Measurements from ENCODE around the gene POR. TPM values are rescaled to one million over a fixed set of nuclear protein-coding genes. Genes with fewer than 3 reads are reported as not detected.

The POR gene
- polyA plus RNA-seq, 3 donors, result 71.6 to 74.1 (median 72.9) TPM

DNA sequence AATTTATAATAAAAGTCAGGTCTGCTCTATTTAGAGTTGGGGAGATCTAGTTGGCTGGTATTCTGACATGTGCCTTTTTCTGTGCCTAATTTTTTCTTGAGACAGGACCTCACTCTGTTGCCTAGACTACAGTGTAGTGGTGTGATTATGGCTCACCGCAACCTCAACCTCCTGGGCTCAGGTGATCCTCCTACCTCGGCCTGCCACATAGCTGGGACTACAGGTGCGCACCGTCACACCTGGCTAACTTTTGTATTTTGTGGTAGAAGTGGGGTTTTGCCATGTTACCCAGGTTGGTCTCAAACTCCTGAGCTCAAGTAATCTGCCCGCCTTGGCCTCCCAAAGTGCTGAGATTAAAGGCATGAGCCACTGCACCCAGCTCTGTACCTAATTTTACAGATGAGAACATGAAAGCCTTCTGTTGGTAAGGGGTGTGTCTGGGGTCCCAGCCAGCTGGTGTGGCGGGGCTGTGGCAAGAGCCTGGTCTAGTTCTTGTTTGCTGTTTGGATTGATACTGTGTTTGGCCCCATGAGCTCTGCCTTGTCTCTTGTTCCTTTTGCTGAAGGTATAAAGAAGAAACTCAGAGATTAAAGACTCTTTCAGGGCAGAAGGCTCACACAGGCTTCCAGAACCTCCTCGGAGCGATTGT lies 31.4 kb downstream of the POR start:
- DNase-seq, result no peak

DNA sequence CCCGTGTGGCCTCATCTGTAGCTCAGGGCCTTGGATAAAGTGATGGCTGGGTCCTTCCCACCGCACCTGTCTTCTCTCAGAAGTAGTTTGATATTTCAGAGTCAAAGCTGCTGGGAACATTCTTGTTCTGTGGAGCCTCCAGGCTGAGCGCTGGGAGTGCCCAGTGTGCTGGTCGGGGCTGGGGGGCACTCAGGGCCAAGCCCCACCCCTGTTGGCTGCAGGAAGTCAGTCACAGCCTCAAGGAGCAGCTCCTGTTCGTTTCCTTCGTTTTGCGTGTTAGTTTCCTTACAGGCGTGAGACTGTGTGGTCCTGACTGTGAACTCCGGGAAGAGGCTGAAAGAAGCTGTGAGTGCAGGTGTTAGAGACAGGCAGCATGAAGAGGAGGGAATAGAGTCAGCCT lies 33.2 kb downstream of the POR start:
- no peak for DNase-seq

DNA sequence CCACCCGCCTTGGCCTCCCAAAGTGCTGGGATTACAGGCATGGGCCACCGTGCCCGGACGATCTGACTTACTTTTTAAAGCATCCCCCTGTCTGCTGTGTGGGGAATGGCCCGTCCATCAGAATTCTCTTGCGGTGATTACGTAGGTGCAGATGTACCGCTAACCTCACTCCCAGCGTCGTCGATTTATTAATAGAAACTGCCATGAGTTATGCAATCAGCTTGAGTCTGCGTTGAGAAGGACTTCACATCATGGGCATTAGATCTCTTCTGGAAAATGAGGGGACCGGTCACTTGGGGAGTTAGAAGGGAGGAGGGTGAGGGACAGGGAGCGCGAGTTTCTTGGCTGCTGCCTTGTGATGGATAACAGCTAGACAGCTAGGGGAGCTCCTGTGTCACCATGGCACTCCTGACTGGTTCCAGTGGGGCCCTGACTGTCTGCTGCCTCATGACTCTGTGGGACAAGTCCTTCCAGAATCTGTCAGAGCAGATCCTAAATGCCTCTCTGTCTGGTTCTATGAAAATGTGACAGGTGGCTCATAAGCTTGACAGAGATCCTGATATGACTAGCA lies 35.2 kb downstream of the POR start:
- DNase-seq, result no peak

DNA sequence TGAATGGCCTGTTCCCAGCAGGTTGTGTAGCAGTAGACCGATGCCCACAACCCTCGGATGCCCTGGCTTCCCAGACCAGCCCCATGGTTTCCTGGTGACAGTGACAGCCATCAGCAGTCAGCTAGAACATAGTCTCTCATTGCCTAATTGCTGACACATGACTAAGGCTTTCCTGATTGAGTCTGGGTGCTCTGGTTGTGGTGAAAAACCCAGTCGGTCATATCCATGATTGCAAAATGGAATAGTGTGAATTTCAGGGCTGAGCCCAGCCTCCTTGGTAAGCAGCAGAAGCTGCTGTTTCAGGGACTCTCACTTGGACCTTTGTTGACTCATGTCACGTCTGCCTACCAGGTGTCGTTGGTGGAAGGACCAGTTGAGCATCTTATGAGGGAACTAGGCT lies 36.6 kb downstream of the POR start:
- DNase-seq, result no peak

DNA sequence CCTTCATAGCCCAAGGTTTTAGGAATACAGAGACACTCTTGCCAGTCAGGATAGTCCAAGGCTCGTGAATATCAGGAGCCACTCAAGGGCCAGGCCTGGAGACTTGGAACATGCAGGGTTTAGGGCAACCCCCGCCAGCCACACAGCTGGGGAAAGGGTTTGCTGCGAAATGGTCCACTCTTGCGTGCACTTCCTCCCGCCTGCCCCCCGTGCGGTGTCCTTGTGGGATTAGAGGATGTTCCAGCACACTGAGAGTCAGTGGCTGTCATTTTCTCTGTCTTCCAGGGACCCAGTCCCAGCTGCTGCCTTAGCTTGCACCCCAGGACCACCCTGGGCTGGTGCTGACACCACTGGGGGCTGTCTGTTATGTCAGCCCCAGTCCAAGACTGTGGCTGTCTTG lies 38.5 kb downstream of the POR start:
- DNase-seq, result no peak

DNA sequence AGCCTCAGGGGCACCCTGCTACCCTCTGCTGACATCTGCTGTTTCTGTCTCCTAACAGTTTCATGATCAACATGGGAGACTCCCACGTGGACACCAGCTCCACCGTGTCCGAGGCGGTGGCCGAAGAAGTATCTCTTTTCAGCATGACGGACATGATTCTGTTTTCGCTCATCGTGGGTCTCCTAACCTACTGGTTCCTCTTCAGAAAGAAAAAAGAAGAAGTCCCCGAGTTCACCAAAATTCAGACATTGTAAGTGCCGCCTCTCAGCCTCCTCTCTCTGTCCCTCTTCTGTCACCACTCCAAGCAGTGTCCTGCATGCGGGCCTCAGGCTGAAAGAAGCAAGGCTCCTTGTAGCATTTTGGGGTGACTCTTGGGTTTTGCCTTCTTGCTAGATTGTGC lies 39.0 kb downstream of the POR start:
- DNase-seq, result no peak

DNA sequence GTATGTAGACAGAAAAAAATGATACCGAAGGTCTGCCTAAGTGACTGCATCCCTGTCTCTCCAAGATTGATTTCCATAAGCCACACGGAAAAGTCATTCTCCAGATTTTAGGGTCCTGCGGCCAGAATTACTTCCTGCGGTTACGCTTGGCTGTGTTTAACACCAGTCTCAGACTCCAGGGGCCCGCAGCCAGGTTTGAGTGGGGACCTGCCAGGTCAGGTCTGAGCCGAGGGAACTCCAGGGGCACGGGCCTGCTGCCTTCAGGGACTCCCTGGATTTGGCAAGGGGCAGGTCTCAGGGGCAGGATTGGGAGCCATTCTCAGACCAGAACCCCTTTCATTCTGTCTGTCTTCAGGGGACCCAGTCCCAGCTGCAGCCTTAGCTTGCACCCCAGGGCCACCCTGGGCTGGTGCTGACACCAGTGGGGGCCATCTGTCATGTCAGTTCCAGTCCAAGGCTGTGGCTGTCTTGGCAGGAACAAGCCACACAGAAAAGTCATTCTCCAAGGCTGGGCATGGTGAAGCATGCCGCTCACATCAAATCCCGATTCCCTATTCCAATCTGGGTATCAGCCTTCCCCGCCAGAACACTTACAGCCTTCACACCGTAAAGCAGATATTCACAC lies 40.5 kb downstream of the POR start:
- DNase-seq, result no peak

DNA sequence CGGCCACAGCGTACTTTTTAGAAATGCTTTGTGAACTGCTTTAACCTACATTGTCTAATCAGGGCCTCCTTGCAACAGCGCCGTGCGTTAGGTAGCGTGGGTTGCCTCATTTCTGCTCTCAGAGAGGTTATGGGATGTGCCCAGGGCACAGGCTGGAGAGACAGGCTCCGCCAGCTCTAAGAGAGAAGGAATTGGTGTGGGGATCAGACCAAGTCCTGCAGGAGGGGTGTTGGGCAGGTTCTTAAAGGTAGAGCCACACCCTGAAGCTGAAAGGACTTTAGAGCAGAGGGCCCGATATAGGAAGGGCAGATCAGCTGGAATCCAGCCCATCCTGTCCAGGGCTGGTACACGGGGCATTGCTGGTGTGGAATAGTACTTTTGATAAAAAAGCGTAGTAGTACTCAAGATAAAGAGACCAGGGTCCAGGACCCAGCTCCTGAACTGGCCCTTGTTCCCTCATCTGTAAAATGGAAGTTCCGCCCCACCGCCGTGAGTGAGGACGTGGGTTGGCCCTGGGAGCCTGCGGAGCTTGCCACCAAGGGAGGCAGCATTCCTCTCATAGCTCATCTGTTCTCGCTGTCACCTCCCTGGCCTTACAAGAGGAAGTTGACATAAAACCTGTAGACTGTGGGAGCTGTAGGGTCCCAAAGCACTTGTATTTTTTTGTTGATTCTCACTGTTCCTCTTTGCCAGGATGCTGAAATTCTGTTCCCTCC lies 42.2 kb downstream of the POR start:
- no peak for DNase-seq

DNA sequence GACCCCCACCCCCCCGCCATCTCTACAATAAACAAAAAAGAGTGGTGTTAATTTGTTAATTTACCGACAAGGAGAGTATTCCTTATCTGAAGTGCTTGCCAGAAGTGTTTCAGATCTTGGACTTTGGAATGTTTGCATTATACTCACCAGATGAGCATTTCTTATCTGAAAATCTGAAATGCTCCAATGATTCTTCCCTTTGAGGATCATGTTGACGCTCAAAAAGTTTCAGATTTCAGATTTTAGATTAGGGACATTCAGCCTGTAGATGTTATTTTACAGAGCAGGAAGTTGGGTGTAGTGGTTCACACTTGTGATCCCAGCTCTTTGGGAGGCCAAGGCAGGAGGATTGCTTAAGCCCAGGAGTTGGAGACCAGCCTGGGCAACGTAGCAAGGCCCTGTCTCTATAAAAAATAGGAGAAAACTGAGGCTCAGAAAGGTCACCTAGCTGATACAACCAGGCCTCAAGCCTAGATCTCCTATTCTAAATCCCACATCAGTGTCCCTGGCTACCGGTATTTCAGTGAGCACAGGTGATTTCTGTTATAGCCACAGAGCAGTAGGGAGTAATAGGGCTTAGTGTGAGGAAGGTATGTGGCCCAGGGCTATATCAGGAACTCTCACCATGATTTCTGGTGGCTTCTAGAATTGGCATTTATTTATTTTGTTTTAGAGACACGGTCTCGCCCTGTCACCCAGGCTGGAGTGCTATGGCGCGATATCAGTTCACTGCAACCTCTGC lies 44.0 kb downstream of the POR start:
- DNase-seq, result no peak

DNA sequence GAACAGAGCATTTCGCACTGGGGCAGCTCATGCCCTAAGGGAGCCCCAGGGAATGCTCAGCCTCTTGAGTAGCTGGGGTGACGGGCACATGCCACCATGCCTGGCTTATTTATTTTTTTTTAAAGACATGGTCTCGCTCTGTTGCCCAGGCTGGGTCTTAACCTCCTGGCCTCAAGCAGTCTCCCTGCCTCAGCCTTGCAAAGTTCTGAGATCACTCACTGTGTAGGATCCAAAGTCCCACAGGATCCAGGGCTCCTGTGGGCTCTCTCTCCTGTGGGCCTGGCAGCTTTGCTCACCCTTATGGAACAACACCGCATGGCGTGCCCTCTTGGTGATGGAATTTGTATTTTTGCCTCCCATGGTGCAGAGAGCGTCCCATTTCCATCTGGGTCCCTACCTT lies 45.4 kb downstream of the POR start:
- DNase-seq, result no peak

DNA sequence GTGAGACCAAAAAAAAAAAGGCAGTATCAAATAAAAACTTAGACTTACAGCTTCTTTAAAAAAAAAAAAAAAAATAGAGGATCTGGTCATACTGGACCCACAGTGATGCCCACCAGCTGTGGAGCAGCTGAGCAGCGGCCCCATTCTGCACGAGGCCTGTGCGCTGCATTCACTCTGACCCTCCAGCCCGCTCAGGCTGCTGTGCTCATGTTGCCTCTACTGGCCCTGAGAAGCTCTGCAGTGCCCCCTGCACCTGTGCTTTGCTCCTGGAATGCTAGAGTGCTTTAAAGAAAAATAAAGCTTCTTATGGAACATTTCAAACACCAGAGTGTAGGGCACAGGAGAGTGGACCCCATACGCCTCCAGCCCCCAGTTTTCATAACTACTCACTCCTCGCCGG lies 46.3 kb downstream of the POR start:
- DNase-seq, result no peak

DNA sequence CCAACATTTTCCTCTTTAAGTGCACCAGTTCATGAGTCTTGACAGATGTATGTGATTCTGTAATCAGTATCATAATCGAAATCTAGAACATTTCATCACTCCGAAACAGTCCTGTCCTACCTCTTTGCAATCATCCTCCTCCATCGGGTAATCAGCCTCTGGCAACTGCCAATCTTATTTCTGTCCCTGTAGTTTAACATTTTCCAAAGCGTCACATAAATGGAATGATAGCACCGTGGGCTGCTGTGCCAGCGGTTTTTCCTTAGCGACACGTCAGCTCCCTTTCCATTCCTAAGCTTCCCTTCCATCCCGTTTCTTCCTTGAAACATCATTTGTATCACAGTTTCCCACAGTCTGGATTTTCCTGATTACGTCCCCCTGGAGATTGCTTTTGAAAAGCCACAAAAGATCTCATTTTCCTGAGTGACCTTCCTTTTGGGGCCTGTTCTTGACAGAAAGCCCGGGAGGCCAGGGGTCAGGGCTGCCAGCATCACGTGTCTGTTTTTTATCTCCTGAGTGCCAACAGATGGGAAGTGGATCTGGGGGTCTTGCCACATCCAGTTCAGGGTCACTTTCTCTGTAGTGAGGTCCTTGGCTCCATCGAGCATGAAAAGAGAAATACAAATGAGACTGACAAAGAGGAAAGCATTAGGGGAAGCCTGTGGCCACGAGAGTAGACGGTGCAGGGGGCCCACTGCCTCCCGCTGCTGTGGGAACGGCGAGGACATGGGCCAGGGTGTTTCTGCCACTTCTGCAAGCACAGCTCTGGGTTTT lies 47.8 kb downstream of the POR start:
- no peak for DNase-seq

DNA sequence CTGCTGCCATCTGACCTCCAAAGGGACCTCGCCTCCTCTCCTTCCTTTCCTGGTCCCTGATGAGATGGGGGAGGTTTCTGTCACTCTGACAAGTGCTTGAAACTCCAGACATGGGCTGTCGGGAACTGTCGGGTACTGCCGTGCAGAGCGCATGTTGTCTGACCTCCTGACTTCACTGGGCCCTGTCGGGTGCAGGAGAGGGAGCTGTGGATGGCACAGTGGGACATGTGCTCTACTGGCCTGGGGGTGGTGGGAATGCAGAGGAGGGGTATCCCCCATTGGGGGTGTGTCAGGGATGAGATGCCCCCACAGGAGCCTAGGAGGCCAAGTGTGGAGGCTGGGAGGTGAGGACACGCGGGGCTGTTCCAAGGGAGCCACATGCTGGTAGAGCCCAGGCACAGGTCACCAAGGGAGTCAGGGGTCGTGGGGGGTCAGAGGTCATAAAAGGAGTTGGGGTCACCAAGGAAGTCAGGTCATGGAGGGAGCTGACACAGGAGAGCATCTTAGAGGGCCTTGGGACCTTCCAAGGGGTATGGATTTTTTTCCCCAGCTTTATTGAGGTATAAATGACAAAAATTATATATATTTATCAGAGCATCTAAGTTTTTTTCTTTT lies 48.5 kb downstream of the POR start:
- no peak for DNase-seq

DNA sequence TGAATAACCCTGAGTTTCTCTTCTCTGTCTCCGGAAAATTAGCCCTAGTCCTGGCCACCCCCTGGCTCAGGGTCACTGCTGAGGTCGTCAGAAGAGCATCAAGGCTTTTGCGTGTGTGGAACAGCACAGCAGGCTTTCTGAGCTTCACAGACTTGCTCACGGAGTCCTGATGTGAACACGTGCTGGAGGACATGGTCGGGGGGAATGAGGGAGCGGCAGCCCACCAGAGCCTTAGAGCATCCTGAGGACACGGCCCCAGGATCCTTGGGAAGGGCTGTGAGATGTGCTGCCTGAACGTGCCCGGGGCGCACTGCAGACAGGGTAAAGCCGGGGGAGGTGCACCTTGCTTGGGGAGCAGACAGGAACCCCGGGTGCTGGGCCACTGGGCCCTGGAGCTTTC lies 50.7 kb downstream of the POR start:
- no peak for DNase-seq

DNA sequence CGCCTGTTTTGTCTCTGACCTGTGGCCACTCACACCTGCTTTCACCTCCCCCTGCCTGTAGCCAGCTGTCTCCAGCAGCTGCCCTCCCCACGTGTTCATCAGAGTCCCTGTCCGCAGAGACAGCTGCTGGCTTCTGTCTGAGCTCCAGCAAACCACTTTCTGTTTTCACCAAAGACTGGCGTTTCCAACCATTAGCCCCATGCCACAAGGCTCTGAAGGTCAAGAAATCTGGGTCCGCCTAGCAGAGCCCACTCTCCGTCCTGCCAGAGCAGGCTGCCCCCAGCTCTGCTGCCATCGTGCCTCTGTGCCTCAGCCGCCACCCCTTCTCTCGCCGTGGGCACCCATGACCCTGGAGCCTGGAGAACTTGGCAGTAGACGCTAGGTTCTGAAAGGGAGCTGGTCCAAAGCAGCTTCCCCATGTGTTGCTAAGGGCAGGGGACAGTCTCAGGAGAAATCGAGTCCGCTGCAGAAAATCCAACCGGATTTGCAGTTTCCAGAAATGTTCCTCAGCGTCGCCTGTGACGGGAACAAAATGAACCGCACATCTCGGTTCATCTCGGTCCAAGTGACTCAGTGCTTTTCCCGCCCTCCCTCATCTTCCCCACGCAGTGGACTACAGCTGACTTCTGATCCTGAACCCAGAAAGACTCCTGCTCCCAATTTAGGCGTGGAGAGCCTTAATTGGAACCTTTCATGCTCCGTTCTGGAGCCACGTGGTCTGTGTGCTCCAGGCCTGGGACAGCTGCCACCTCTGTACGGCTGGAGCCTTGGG lies 51.4 kb downstream of the POR start:
- DNase-seq, result no peak

DNA sequence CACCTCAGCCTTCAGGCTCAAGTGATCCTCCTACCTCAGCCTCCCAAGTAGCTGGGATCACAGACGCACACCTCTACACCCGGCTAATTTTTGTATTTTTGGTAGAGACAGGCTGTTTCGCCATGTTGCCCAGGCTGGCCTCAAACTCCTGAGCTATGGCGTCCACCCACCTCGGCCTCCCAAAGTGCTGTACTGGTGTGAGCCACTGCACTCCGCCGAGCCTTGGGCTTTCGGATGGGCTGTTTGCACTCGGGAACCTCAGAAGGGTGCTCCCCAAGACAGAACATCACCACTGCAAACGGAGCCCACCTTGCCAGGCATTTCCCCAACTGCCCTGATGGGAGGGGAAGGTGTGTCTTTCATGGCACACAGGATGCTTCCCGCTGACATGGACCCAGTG lies 52.1 kb downstream of the POR start:
- DNase-seq, result no peak

DNA sequence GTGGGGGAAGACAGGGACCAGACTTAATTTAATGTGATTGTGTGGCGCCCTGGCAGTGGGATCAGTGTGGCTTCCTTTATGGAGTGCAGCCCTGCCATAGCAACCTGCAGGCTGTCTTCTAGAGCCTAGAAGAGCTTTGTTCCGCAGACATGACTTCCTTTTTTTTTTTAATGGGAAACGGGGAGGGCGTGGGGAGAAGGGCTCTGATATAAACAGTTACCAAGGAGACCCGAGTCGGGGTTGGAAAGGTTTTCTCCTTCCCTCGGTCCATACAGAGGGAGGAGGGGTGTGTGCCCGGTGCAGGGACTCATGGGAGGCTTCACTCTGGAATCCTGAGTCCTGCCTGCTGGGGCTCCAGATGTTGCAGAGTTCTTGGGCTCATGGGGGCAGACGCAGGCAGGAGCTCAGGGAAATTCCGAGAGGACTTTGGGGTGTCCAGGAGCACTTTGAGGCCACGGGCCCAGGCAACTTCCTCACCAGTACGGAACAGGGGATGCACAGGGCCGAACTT lies 52.6 kb downstream of the POR start:
- DNase-seq, result peak; percentile 82

DNA sequence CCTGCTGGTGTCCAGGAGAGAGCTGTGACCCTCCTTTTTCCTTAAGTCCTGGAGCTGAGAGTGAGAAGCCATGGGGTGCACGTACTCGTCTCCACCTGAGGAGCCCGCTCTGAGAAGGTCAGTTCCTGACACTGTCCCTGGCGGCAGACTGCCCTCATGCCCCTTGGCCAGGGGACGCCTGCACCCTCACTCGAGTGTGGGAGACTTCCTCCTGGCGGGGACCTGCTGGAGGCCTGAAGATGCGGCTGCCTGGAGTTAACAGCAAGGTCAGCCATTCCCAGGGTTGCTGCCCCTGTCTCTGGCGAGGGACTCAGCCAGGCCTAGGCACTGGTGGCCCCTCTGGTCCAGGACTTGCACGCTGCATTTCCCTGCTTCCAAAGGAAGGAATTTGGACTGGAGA lies 53.1 kb downstream of the POR start:
- DNase-seq, result no peak

DNA sequence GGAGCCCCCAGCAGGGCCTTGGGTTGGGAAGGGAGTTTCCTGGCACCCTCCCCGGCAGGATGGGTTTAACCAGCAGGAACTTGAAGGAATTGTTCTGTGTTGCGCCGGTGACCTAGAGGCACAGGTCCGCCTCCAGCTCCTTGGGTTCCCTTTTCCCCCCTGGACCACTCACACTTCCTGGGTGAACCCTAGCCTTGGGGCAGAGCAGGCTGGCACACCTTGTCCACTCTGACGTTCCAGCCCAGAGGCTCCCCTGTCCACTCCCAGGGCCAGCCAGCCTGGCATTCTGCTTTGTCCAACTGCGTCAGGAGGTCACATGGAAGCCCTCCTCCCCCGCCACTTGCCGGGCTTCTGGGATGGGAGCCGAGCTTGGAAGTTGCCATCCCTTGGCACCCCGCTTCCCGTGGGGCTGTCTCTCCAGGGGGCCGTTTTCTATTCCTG lies 53.6 kb downstream of the POR start:
- no peak for DNase-seq

DNA sequence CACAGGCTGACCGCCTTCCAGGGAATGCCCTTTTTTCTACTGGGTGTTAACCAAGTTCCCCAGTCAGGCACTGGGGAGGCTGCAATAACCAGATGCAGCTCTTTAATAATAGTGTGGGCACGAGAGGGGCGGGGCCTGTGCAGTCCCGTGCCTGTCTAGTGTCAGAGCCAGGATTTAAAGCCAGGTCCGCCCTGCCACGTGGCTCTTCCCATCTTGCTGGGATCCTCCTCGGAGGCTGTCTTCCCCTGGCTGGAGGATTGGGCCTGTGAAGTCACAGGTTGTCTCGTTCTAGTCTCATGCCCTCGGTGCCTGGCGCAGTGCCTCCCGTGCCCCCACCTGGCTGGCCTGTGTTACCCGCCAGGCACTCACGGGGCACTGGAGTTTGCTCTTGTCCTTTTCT lies 54.2 kb downstream of the POR start:
- DNase-seq, result no peak

Measured in renal pelvis (tissue), 4 donors.